Heart right ventricle (tissue), 16 donors: ENCODE data around the gene ESPNL. TPM values are rescaled to one million over a fixed set of nuclear protein-coding genes. Genes with fewer than 3 reads are reported as not detected.

ENCODE experiments used
- ATAC-seq, 8 donors: fragments of 200-7000 bp; cut with Tn5 transposase; one replicate each; pipeline ENCODE4 v1.9.1; 2020; ENCODE audit warnings: mild to moderate bottlenecking in 8 of 8, moderate library complexity in 8 of 8, moderate number of reproducible peaks in 1 of 8
- DNase-seq, 2 donors: peaks; one replicate each; pipeline ENCODE4 v3.0.0-alpha.2; 2020
- H3K27ac ChIP-seq, 10 donors: fragments of 200-600 bp; sonication (generic) in 2 of 10; one replicate each; pipeline versions ENCODE4 v1.5.0 to v1.8.0; 2020 to 2022; ENCODE audit warnings: mild to moderate bottlenecking in 3 of 10
- H3K27me3 ChIP-seq, 7 donors: fragments of 200-600 bp; one replicate each; pipeline ENCODE4 v1.8.0; 2021 to 2022; ENCODE audit warnings: mild to moderate bottlenecking in 2 of 7
- H3K36me3 ChIP-seq, 9 donors: fragments of 200-600 bp; sonication (generic) in 1 of 9; one replicate each; pipeline versions ENCODE4 v1.5.0 to v1.8.0; 2020 to 2022; ENCODE audit warnings: mild to moderate bottlenecking in 2 of 9
- H3K4me1 ChIP-seq, 9 donors: fragments of 200-600 bp; sonication (generic) in 1 of 9; one replicate each; pipeline versions ENCODE4 v1.5.0 to v1.8.0; 2020 to 2022; ENCODE audit warnings: mild to moderate bottlenecking in 4 of 9
- H3K4me3 ChIP-seq, 10 donors: fragments of 200-600 bp; sonication (generic) in 2 of 10; one replicate each; pipeline versions ENCODE4 v1.5.0 to v1.8.0; 2020 to 2022; ENCODE audit warnings: mild to moderate bottlenecking in 7 of 10, moderate library complexity in 2 of 10
- H3K9me3 ChIP-seq, 11 donors: fragments of 200-600 bp in 10 of 11; sonication (generic) in 2 of 11; one replicate each; pipeline versions ENCODE4 v1.5.0 to v1.8.0; 2013 to 2022; ENCODE audit warnings: mild to moderate bottlenecking in 2 of 11, control low read depth in 1 of 11, moderate library complexity in 1 of 11
- CTCF ChIP-seq, 9 donors: fragments of 200-600 bp; sonication (generic) in 2 of 9; IDR thresholded peaks; one replicate each; pipeline versions ENCODE4 v1.5.0 to v1.8.0; 2021 to 2022; ENCODE audit warnings: antibody characterized with exemption in 9 of 9, mild to moderate bottlenecking in 5 of 9, moderate library complexity in 1 of 9
- WGBS, 2 donors: extraction: QIAGEN DNeasy Blood & Tissue Kit; methylation state at CpG; one replicate each; pipeline ENCODE4 v1.1.7; 2013; ENCODE audit warnings: inconsistent platforms in 1 of 2; 5-methylcytosine and 5-hydroxymethylcytosine counted together
- intact Hi-C, 10 donors: fragments of 100-400 bp; cut with DNase I; formaldehyde crosslinking; loops; one replicate each; pipeline versions ENCODE4 v1.11.1 to v1.14.2; 2022
- polyA plus RNA-seq, 2 donors: library from polyadenylated mRNA; stranded (reverse); fragments of 200-250 nt; gene quantifications; one replicate each; pipeline ENCODE4 v1.2.3, GENCODE V29; 2013
- total RNA-seq, 10 donors: library from RNA; stranded (reverse); fragmentation: NEBNext Ultra II Directional in 3 of 10; extraction: Animal tissue kit (Norgen Biotek cat#: 25700) in 3 of 10; gene quantifications; one replicate each; pipeline versions ENCODE4 v1.2.1 to v1.2.4, GENCODE V29; 2021 to 2023
- donor health status: Arrhythmogenic right ventricular cardiomyopathy.
- donor health status: ischemic (EF 13 %, LVEDD 7.1; RV severe dilation, severe dysfunction).
- donor health status: healthy with polysubstance abuse.
- donor health status: DM: no; HTN: yes; CAD: no.
- donor health status: DM: no; HTN: no; CAD: no.
- donor health status: ischemic (EF 25% LVEDD 6.9; RV normal size, moderate dysfunction).
- donor health status: ischemic (EF 25% LVEDD 5.7; RV mildly dilated, moderate dysfunction).
- donor health status: healthy.
- donor health status: DM: yes; HTN: yes; CAD: no.
- donor health status: Ischemic cardiomyopathy.
- donor health status: ischemic (EF 35%, LVEDD 5.7; RV mildly dilated, moderate dysfunction).
- donor health status: nonischemic (EF 11% LVEDD 7.7; RV severe dilation, severe dysfunction).
- donor health status: DM: yes; HTN: yes; CAD: no.
- donor health status: PGD.
- donor health status: ischemic (EF 29% LVEDD 5.4; RV normal size, mild dysfunction).
- donor health status: nonischemic (EF 23%, LVEDD 6.1; RV moderate dilation, normal function).

ESPNL gene
- total and polyA plus RNA-seq, 12 donors, result 0.01 to 1.7 (median 0.33) TPM; not detected in 2

- intact Hi-C loops, result no loop called here
- no peak overlapping the region for H3K4me3 ChIP-seq
- H3K36me3 ChIP-seq, result no peaks in the 10 kb centered on the region
- no peaks in the 10 kb centered on the region for H3K9me3 ChIP-seq
- no peak for TF ChIP-seq CTCF (IDR thresholded peaks at IDR 0.05)
- ATAC-seq (no peak), DNase-seq (no peak)
- peaks cover 0 to 13% (median 0%) of the 10 kb centered on the region in 9 donors for H3K4me1 ChIP-seq
- WGBS, 2 donors, result 90 to 91% methylated on average over 22 of the region's 22 CpGs
- H3K27ac ChIP-seq, result no peak overlapping the region
- no peaks in the 10 kb centered on the region for H3K27me3 ChIP-seq
These were observed 3.7 kb upstream of the ESPNL start for GRCh38 chr2:238096311-238097011.

- Histone ChIP-seq H3K9me3 (no peaks in the 10 kb centered on the region), H3K27me3 (no peaks in the 10 kb centered on the region), H3K4me1 (peaks cover 0 to 13% (median 0%) of the 10 kb centered on the region in 9 donors), H3K27ac (no peak overlapping the region), H3K4me3 (no peak overlapping the region), H3K36me3 (no peaks in the 10 kb centered on the region)
- TF ChIP-seq CTCF (IDR thresholded peaks at IDR 0.05), result no peak
- ATAC-seq (no peak), DNase-seq (no peak)
- intact Hi-C loops, result no loop called here
- 85 to 88% methylated on average over 19 of the region's 19 CpGs for WGBS, 2 donors
These were observed 2.7 kb upstream of the ESPNL start for GRCh38 chr2:238097201-238097987.

- ATAC-seq (peak; percentile 75 to 86 (median 84)), DNase-seq (no peak)
- Histone ChIP-seq H3K27ac (peak overlapping the region in 3 of 10 donors; percentile 6 to 73 (median 9)), H3K9me3 (no peaks in the 10 kb centered on the region), H3K4me1 (peaks cover 0 to 13% (median 0%) of the 10 kb centered on the region in 9 donors), H3K27me3 (no peaks in the 10 kb centered on the region), H3K36me3 (no peaks in the 10 kb centered on the region), H3K4me3 (no peak overlapping the region)
- intact Hi-C loops, result no loop called here
- WGBS, 2 donors, result 76 to 79% methylated on average over 37 of the region's 37 CpGs
- no peak for TF ChIP-seq CTCF (IDR thresholded peaks at IDR 0.05)
These were observed 1.9 kb upstream of the ESPNL start for GRCh38 chr2:238097988-238098871.
